Hematopoietic multipotent progenitor cell treated with erythropoietin and hydrocortisone succinate and interleukin-3 and kit ligand, for 4 days (in vitro differentiated cells): ENCODE data around the gene NEK3.
"Not testable (repeated sequence)": the region's sequence is repeated elsewhere in the genome, so short reads cannot be mapped to it uniquely, and the experiment has no call there.

Experiments
- DNase-seq: peaks from one replicate; pipeline ENCODE4 v3.0.0-alpha.2; 2015

NEK3 gene, protein sequence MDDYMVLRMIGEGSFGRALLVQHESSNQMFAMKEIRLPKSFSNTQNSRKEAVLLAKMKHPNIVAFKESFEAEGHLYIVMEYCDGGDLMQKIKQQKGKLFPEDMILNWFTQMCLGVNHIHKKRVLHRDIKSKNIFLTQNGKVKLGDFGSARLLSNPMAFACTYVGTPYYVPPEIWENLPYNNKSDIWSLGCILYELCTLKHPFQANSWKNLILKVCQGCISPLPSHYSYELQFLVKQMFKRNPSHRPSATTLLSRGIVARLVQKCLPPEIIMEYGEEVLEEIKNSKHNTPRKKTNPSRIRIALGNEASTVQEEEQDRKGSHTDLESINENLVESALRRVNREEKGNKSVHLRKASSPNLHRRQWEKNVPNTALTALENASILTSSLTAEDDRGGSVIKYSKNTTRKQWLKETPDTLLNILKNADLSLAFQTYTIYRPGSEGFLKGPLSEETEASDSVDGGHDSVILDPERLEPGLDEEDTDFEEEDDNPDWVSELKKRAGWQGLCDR

GRCh38 chr13:52159159-52159982 lies at the start of gene NEK3:
Gene NEK3 (minus strand): TSS chr13:52159597. CDS start chr13:52156191, 3,406 bp downstream.
- peak; percentile 84 for DNase-seq

DNA sequence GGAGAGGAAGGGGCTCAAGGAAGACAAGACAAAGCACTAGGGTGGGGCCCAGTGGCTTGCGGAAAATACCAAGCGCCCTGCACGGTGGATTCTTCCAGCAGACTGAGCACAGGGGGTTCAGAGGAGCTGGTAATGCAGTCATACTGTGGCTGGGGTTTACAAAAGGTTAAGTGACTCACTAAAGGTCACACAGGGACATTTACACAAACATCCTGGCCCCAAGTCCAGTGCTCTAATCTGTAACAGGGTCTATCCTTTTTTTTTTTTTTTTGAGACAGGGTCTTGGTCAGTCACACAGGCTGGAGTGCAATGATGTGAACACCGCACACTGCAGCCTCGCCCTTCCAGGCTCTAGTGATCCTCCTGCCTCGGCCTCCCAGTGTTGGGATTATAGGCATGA lies 49.0 kb upstream of the NEK3 start:
- not testable (repeated sequence) for DNase-seq

DNA sequence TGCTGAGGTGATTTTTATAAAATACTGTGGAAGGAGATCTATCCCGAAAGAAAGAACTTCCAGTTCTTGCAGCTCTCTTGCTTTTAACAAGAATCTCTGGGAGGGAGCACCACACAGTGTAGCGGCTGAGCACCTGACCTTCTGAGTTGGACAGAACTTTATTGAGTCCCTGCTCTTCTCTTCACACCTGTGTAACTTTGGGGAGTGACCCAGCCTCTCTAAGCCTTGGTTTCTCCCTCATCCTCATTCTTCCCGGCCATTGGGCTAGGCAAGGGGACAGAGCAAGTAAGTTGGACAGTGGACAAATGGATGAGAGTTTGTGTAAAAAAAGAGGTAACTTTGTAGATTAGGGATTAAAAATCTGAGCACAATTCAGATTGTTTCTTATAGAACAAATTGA lies 48.5 kb upstream of the NEK3 start:
- DNase-seq, result not testable (repeated sequence)

- DNase-seq, result not testable (repeated sequence)
These were observed 47.9 kb upstream of the NEK3 start for GRCh38 chr13:52207337-52207736.

GRCh38 chr13:52204546-52204945 lies 45.1 kb upstream of the NEK3 start:
- not testable (repeated sequence) for DNase-seq

DNA sequence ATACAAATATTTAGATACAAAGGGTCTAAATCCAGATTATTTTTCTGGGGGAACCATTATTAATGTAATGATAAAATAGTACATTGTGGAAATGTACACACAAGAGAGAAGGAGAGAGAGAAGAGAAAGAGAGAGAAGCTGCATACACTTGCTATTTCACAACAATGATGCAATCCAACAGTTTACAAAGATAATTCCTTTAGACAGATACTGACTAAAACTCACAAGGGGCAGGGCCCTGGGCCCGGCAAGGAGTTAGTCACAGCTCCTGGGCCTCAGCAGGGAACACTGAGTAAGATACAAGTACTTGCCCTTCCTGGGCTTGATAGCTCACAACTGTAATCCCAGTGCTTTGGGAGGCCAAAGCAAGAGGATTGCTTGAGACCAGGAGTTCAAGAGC lies 44.5 kb upstream of the NEK3 start:
- DNase-seq, result peak; percentile 65

- peak; percentile 21 for DNase-seq
These were observed 43.1 kb upstream of the NEK3 start for GRCh38 chr13:52202506-52202905.

DNA sequence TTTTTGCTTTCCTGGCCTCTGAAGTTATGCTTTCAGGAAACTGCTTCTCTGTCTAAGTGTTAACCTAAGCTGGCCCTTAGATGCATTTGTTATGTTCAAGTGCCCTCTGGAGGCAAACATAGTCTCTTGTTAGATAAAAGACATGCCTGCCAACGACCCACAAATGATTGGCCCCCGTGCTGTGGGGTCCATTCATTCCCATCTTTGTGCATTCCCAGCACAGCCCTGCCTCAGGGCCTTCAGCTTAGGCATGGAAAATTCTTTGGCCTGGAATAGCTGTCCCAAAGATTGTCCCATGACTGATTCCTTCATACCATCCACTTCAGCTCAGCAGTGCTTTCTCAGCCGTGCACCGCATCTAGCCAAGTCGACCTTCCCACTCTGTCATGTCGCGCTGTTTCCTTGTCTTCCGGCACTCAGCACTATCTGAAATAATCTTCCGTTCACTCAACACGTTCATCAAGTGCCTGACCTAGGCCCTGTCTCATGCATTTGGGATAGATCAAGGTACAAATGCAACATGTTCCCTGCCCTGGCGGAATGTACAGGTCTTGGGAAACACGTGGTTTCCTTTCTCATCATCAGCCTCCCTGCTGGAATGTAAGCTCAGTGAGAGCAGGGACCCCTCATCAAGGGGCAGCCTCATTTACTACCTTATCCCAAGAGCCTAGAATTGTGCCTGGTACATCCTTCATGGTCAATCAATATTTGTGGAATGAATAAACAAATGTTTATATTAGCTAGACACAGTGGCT lies 42.2 kb upstream of the NEK3 start:
- DNase-seq, result peak; percentile 88

DNA sequence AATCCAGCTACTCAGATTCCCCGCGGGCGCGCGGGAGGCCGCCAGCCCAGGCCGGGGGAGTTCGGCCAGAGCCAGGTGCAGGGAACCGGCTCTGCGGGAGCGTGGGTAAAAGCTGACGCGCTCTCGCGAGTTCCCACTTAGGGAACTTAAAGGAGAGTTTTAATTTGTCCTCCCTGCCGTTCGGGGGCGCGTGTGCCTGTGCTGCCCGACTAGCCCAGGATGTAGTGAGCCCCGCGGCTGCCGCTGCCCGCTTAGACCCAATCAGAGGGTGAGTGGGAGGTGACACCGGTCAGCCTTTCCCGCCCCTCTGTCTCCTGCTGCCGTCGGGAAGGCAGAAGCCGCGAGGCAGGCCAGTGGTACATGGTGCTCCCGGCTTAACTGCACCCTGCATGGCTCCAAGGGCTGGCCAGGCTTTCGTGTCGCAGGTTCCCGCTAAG lies 36.0 kb upstream of the NEK3 start:
- peak; percentile 91 for DNase-seq

DNA sequence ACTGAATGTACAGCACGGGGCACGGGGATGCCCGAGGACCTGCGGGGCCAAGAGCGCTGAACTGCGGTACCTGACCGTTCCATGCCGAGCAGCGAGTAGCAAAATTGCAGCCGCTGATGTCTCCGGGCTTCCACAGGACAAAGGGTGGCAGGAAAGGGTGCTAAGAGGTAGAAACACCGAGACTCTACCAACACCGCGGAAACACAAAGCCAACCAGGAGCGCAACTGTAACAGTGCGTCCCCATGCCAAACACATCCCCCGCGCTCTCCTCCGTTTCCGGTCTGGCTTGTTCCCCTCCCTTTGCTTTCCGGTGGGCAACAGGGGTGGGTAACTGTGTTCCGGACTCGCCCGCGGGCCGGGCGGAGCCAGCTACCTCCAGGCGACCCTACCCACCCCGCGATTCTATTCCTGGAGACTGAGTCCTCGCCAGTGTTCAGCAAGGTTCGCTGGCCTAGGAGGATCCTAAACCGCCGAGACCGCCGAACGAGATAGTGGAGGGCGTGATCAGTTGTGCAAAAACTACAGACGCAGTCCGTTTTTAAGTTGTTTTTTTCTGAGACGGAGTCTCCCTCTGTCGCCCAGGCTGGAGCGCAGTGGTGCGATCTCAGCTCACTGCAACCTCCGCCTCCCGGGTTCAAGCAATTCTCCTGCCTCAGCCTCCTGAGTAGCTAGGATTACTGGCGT lies 34.9 kb upstream of the NEK3 start:
- DNase-seq, result peak; percentile 97

DNA sequence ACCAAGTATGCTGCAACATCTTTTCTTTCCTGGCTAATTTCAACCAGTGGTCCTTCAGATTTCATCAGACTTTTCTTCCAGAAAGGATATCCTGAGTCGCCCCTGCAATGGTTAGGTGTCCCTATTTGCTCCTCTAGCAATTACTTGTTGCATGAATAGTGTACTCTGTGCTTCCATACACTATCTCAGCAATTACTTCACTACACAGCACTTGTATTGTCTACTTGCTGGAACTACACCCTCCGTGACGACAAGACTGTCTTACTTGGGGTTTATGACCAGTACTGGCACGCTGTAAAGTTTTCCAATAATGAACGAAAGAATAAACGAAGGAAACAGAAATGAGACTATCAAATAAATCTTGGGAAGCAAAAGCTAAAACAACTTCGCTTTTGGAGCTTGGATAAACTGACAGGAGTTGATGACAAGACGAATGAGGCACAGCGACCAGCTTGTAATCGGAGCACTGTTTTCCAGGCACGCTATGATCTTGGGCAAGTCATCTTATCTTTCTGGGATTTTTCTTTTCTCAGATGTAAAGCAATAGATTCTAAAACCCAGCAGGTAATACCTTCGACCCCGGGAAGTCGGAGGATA lies 34.3 kb upstream of the NEK3 start:
- peak; percentile 49 for DNase-seq

- DNase-seq, result peak; percentile 93
These were observed 28.2 kb upstream of the NEK3 start for GRCh38 chr13:52187424-52188187.

GRCh38 chr13:52187029-52187423 lies 27.6 kb upstream of the NEK3 start:
- no peak for DNase-seq

DNA sequence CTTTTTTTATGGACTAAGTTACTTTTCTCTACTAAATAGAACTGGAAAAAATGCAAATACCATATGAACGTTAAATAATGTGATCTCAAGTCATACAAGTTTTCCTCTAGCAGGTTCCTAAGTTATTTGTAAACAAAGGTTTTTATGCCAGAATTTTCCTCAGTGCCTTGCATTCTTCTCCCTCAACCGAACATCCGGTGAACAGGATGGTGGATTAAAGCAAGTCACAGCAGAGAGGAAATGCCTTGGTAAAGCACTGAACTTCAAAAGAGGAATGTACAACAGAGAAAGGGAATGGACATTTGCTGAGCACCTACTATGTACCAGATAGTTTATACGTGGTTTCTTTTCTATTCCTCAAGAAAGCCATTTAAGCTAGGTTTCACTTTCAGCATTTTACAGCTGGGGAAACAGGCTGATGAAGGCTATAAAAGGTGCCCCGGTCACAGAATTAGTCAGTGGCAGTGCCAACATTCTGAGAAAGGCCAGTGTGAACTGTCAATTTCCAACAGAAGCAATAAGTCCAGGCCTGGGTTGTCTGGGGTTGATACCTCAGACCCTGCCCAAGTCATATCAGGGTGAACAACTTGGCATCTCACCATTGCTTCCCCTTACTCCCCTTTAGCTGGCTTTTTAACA lies 22.0 kb upstream of the NEK3 start:
- DNase-seq, result not testable (repeated sequence)

DNA sequence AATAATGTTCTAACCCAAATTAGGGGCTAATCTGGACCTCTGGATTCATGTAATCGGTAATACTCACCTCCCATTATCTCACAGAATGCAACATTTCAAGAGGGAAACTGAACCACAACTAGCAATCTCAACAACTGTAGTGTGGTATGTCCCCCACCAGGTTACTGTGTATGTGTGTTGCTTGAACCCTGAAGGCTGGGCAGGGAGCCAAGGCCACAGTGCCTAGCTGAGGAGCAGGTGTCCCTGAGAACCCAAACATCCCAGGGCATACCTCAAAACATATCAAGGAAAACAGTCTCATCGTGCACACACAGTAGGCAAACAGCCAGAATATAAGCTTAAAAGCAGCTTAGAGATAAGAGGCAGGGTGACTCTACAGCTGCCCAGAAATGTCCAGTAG lies 20.5 kb upstream of the NEK3 start:
- no peak for DNase-seq

GRCh38 chr13:52177276-52177675 lies 17.9 kb upstream of the NEK3 start:
- DNase-seq, result no peak

GRCh38 chr13:52173970-52174369 lies 14.6 kb upstream of the NEK3 start:
- DNase-seq, result peak; percentile 66

DNA sequence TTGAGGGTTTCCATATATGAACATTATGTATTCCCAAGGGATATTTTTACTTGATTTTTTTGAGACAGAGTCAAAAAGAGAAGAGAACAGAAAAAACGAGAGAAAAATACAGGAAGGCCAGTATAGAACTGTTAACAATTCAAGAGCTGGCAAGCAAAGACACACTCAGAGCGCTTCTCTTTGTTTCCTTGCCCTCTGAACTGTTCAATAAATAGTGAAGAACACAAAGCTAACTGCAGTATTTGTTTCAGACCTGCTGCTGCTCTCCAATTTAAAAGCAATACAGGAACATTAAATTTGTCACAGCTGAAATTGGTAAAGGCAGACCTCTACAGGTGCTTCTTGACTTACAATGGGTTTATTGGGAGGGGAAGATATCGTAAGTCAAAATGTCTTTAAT lies 14.0 kb upstream of the NEK3 start:
- no peak for DNase-seq

- DNase-seq, result not testable (repeated sequence)
These were observed 12.3 kb upstream of the NEK3 start for GRCh38 chr13:52171686-52172085.

DNA sequence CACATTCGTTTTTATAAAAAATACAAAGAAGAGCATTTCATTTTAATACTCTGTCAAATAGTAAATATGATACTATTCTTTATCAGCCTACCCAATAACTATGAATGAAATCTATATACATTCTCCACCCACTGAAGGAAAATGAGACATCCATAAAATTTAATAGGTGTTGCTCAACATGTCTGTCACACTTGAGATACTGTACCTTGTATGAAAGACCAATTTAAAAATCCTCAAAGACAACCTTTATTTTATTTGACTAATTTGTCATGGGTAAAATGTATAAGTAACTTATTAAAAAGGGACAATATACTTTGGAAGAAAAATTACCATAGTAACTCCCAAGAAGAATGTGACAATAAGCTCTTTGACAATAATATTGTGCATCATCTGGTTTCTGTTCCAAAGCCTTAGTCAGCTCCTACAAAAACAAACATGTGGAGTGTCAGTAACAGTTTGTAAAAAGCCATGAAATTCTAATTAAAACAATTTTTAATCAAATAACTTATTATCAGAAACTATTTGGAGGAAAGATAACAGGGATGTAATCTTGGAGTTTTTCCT lies 11.5 kb upstream of the NEK3 start:
- not testable (repeated sequence) for DNase-seq
